GM18873 (cell line): ENCODE measurements around the gene RPS6KB2.

ENCODE experiments used
- ATAC-seq: cut with Tn5 transposase; IDR thresholded peaks from one replicate; pipeline ENCODE4 v1.9.1; 2021; ENCODE audit warnings: mild to moderate bottlenecking, moderate library complexity, moderate number of reproducible peaks; ENCODE audit not compliant: unreplicated experiment, low FRiP score

The RPS6KB2 gene

DNA sequence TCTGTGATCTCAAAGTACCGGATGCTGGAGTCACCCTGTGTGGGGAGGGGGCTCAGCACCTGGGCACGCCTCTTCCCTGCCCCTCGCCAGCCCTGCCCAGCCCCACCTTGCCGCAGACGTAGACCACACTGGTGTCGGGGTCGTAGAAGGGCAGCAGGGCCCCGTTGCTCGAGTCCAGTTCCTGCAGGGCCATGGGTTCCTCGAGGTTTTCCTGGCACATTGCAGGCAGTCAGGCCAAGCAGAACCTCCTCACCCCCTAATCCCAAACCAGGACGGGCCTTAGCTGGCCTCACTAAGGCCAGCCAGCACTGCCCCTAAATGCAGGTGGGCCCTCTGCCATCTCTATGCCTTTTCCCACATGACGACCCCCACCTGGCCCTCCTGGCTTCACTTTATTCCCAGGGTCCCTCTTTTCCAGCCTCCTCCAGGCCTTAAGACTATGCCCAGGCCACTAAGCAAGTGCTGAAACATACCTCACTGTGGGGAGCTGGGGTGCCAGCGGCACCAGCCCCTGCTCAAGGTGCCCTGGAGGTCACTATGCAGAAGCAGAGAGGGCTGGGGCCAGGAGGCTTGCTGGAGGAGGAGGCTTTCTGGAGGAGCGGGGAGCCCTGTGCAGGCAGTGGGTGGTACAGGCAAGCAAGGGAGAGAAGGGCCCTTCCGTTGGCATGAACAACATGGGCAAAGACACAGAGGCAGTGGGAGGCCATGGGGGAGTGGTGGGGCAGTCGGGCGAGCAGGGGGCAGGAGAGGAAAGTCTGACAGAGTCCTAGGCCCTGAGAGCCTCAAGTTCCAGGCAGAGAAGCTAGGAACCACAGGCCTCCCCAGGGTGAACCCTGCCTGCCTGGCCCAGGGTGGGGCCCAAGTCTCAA is 12.2 kb downstream of the RPS6KB2 start:
- ATAC-seq, result no peak

DNA sequence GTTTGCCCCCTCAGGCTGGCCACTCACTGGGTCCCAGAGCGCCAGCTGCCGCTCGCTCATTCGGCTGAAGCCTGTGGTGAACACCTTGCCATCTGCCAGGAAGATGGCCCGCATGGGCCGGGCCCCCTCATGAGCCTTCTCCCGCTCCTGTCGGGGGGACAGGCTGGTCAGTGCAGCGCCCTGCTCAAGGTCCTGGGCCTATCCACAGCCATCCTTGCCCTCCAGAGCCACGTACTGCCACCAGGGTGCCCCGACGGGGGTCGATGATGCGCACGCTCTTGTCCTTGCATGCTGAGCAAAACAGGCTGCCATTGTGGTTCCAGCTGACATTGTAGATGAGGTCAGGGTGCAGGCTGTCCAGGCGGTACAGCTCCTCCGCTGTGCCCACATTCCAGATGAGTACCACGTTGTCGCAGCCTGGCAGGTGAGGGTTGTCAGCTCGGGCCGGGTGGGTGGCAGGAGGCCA is 12.8 kb downstream of the RPS6KB2 start:
- no peak for ATAC-seq

DNA sequence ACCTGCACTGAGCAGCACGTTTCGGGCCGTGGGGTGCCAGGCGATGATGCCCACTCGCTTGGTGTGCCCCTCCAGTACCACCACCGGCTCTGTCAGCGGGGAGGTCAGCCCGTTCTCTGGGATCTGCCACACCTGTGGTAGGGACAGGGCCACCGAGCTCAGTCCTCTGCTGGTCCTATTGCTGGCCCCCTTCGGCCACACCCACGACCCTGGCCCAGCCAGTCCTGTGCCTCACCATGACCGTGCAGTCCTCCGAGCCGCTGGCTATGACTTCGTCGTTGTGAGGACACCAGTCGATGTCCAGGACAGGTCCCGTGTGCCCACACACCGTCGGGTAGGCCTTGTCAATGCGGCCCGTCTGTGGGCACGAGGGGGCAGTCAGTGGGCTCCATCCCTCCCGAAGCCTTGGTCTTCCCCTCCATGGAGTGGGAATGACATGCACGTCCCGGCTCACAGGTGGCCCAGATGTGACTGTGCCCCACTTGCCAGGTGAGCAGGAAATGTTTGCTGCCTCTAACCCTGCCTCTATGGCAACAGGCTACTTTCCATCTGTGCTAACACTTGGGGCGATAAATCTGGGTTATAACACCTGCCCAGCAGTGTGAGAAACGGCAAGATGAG is 13.5 kb downstream of the RPS6KB2 start:
- ATAC-seq, result no peak

DNA sequence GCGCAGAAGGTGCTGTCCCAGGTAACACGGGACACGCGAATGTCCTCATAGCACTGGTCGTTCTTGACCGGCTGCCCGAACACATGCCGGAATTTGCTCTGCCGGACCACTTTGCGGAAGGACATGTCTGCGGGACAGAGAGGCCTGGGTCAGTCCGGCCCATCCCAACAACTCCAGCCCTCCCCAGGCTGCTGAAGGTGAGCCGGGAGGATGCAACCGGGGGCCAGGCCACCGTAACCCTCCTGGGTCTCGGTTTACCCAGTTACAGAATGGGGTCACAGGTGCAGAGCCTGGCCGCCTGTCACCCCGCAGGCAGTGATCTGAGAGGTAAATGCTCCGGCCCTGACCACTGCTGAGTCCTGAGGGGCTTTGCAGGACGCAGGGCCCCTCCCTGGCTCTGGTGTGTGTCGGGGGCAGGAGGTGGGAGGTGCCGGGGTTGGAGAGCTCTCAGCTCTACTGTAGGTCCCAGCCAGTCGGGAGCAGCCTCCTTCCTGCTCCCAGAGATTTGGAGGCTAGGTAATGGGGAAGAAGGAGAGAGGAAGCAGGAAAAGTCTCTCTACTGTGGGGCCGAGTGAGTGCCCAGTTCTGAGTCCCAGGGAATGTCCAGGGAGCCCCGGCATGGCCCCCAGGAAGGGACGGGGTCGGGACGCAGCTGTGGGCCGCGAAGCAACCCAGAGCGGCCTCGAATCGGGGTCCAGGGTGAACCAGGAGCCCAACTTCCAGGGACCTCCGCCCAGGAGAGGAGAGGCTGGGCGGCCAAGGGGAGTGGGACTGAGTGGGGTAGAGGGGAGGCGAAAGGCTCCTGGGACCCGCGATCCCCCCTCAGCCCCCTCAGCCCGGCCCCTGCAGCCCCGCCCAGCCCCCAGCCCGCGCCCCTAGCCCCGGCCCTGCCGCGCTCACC is 14.5 kb downstream of the RPS6KB2 start:
- ATAC-seq, result no peak

DNA sequence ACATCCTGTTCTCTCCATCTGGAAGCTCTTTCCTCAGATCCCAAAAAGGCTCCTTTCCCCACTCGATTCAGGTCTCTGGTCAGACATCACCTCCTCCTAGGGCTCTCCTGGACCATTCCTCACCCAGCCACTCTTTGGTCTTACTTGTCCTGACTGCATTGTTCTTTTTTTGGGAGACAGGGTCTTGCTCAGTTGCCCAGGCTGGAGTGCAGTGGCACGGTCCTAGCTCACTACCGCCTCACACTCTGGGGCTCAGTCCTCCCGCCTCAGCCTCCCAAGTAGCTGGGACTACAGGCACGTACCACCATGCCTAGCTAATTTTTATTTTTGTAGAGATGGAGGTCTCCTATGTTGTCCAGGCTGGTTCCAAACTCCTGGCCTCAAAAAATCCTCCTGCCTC is 17.2 kb downstream of the RPS6KB2 start:
- no peak for ATAC-seq

DNA sequence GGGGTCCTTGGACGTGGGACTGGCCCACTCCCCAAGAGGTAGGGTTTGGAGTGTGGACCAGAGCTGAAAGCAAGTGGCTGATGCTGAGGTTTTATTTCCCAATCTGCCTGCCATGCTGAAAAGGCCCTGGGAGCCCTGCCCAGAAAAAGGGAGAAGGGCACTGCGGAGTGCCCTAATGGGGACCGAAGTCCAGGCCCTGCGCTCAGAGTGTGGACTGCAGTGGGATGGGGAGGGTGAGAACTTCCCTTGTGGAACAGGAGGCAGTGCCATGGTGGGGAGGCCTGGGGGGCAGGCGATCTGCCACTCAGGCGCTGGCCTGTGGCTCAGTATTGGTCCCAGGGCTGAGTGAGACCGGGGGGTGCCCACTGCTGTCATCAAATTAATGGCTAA is 19.9 kb downstream of the RPS6KB2 start:
- ATAC-seq, result no peak

DNA sequence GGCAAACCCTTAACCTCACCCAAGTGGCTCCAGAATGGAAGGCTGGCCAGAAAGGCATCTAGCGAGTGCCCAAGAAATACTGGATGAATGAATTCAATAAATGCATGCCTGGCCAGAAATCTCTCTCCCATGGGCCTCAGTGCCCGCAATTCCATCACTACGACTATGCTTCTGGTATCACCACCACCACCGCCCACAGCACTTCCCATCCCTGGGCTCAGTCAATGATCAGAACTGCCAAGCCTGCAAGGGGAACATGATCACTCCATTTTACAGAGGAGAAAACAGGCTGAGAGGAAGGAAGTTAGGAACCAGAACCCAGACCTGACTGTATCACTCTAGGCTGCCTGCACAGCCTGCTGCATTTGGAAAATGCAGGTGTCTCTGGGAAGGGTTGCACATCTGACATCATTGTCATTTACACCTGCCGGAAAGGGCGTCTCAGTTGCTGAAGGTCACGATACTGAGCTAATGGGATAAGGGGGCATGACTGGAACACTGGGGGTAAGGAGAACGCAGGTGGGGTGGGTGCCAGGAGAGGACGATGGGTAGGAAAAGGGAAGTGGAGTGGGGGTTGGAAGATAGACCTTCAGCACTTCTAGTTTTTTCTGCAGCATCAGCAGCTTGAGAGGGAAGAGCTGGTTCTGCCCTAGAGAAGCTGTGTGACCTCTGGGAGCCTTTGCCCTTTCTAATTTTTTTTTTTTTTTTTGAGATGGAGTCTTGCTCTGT is 21.0 kb downstream of the RPS6KB2 start:
- no peak for ATAC-seq

DNA sequence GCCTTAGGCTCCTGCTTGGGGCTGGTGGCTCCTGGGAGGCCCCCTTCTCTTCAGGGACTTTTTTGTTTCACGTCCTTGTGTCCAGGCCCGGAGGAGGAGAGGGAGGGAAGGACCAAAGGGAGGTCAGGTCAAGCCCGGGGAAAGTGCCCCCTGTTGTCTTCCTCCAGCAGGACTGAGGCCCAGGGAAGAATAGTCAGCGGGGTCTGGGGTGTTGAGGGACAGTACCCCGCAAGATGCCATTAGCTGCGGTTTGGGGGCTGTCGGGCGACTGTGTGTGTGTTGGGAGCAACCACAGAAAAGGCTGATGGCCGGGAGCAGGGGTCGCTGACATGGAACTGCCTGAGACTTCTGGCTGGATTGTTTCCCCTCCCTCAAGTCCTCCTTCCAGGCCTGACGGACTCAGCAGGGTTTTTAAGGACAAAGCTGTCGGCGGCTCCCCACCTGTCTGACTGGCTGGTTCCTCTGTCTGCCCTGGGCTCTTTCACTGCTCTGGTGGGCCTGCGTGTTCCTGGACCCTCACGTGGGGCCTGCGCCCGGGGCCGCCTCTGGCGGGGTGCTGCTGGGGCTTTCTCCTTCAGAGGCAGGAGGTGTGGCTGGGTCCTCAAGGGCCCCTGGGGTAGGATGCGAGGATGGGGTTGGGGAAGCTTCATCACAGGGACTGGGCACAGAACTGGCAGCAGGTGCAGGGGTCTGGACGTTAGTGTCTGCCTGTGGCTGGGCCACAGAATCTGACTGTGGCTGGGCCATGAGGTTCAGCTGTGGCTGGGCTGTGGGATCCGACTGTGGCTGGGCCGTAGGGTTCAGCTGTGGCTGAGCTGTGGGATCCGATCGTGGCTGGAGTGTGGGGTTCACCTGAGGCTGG is 22.7 kb downstream of the RPS6KB2 start:
- no peak for ATAC-seq

DNA sequence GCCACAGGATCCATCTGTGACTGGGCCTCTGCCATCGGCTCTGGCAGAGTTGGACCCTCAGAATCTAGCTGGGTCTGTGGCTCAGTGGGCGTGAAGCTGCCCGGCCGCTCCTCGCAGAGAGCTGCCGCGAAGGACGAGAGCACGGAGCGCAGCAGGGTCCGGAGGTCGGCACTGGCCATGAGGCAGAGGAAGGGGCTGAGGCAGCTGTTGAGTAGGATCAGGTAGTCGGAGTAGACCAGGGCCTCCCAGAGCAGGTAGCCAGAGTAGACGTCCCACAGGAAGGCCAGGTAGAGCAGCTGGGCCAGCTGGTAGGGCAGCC is 23.3 kb downstream of the RPS6KB2 start:
- ATAC-seq, result no peak

DNA sequence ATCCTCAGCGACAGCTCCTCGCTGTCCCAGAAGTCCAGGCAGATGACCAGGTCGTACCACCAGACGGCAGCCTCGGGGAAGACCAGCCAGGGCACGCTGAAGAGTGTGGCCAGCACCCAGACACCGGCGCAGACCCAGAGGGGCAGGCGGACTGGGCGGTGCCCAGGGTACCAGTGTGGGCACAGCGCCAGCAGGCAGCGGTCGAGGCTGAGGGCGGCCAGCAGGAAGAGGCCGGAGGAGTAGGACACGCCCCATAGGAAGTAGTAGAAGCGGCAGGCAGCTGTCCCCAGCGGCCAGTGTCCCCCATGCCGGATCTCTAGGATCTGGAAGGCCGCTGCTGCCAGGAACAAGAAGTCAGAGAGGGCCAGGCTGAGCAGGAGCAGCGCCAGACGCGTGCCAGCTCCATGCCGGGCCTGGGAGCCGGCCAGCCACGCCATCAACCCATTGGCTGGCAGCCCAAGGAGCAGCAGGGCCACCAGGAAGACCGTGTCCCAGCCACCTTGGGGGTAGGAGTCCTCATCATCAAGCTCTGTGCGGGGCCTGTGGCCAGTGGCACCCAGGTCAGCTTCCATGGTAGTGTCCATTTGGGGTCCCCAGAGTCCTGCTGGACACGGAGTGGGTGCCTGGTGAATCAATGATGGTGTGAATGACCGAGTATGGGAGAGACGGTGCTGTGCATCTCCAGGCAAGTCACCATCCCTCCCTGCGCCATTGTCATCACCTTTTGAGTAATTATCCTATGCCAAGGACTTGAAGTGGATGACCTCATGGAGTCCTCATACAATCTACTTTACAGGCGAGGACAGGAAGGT is 24.1 kb downstream of the RPS6KB2 start, which contains the start of gene GPR152:
Gene GPR152, minus strand, starts transcription at position 589 of the 812 bp plus-strand sequence. Its CDS starts 5 bp downstream, at position 584.
- no peak for ATAC-seq

DNA sequence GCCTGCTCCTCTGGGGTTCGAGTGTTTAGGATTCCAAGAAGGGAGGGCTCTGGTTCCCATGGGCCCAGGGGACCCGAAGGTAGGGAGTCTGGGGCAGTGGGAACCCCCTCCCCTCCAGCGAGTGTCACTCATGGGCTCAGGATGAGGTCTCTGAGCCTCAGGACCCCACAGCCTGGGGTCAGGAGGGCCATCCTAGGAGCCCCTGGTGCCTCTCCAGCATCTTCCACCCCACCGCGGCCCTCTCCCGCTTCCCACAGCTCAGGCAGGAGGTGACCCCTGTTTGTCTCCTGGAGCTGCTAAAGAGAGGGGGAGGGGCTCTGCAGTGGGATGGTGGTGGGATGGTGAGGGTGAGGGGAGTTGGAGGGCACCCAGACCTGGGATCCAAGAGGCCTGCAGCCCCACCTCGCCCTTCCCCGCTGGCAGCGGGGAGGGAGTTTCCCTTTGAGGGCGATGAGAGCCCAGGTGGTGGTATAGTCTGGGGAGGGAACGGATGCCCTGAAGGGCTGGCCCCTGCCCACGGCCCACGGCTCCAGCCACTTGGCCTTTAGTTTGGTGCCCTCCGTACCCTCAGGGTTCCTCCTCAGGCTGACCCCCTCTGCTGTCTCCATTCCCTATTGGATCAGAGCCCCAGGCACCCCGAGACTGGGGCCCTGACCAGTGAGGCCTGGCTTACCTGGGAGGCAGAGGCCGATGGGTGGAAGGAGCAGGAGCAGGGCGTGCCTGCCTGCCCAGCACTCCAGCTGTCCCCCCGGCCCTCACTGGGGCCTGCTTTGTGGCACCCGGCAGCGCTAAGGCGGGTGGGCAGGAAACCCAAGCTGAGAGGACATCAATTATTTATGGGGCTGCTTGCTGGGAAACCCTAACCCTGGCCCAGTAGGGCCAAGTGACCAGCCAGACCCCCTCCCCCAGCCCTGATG is 25.8 kb downstream of the RPS6KB2 start:
- no peak for ATAC-seq

DNA sequence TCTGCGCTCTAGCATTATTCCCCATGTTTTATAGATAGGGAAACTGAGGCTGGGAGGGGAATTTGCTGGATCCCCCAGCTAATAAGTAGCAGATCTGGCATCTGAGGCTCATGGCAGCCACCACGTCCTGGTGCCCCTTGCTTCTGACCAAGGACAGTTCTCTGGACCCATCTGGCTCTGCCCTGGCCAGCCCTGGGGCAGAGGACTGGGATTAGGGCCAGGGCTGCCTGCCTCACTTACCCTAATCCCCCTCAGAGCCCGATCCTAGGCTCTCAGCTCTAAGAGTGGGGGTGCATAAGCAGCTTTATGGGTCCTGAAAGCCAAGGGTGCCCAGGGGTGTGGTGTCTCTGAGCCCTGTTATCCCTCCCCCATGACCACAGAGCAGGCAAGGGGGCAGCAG is 26.8 kb downstream of the RPS6KB2 start, which contains the start of gene CABP4:
Gene CABP4, plus strand, starts transcription at position 301 of the 400 bp plus-strand sequence. Its CDS starts 70 bp downstream, at position 371.
- ATAC-seq, result no peak

DNA sequence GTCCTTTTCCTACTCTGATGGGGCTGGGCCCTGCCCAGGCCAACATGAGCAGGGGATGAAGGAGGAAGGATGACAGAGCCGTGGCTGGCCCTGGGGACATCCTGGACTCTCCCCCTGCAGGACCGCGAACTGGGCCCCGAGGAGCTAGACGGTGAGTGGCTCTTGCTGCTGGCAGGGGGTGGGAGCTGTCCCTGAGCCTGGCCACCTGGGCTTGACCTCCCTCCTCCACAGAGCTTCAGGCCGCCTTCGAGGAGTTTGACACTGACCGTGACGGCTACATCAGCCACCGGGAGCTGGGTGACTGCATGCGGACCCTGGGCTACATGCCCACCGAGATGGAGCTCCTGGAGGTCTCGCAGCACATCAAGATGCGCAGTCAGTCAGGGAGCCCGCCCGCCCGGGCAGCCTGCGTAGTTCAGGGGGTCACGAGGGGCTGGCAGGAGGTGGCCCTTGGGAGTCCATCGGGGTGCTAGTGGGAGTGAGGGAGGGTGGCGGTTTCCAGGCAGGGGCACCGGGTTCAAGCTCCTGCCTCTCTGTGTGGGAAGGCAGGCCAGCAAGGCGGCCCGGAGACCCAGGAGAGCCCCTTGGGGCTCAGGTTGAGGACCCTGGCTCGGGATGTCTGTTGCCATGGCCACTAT is 27.9 kb downstream of the RPS6KB2 start:
- no peak for ATAC-seq

DNA sequence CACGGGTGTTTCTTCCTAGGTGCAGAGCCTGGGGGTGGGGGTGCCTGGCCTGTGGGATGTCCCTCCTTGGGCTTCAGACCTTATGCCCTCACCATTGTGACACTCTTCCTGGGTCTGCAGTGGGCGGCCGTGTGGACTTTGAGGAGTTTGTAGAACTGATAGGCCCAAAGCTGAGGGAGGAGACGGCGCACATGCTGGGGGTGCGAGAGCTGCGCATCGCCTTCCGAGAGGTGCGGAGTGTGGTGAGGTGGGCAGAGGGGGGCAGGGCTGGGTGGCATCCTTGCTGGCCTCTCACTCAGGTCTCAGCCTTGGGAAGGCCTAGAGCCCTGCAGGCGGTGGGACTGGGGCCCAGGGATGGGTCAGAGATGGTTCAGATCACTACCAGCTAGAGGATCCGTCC is 29.2 kb downstream of the RPS6KB2 start:
- ATAC-seq, result no peak

DNA sequence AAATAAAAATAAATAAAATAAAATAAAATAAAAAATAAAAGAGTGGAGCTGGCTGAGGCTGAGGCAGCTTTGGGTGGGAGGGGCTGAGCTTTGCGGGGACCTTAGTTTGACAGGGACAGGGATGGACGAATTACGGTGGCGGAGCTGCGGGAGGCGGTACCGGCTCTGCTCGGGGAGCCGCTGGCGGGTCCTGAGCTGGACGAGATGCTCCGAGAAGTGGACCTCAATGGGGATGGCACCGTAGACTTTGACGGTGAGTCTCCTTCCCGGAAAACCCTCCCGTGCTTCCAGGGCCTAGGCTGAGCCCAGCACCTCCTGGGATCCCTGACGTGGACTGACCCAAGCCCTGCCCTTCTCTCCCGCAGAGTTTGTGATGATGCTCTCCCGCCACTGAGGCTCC is 30.0 kb downstream of the RPS6KB2 start:
- no peak for ATAC-seq

DNA sequence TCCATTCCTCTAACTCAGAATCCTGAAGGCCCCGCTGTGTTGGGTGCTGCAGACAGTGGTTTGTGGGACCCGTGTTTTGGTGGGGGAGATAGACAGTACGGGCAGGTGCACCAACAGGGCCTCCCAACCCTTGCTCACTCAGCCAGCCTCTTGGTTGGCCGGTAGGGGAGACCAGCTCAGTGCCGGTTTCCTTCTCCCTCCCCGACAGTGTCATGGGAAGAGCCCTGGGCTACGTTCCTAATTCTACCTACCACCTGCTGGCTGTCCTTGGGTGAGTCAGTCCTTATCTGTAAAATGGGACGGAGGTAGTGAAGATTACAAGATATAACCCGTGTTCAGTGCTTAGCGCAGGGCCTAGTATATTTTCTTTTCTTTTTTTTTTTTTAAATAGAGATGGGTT is 34.9 kb downstream of the RPS6KB2 start:
- ATAC-seq, result no peak
